Mesendoderm (in vitro differentiated cells): ENCODE results near the gene RRP1.

Experiments
- DNase-seq: peaks from one replicate; pipeline ENCODE4 v3.0.0; 2013
- H2AK5ac ChIP-seq: 2 replicates; pipeline ENCODE4 v1.6.1; 2013; ENCODE audit warnings: low read length, inconsistent platforms
- H2BK120ac ChIP-seq: 2 replicates; pipeline ENCODE4 v1.6.1; 2013; ENCODE audit warnings: low read depth, mild to moderate bottlenecking, low read length, moderate library complexity, mixed read lengths
- H2BK15ac ChIP-seq: replicated peaks from 2 replicates; pipeline ENCODE4 v1.6.1; 2013; ENCODE audit warnings: low read depth, mild to moderate bottlenecking, moderate library complexity
- H2BK5ac ChIP-seq: 2 replicates; pipeline ENCODE4 v1.6.1; 2013; ENCODE audit warnings: low read length, inconsistent platforms
- H3K18ac ChIP-seq: 2 replicates; pipeline ENCODE4 v1.6.1; 2013; ENCODE audit warnings: mild to moderate bottlenecking, low read length, mixed read lengths
- H3K23ac ChIP-seq: one replicate; pipeline ENCODE4 v1.6.1; 2013; ENCODE audit warnings: low read length
- H3K27ac ChIP-seq: 2 replicates; pipeline ENCODE4 v1.5.1; 2013; ENCODE audit warnings: low read depth, mild to moderate bottlenecking, inconsistent platforms, low read length, moderate library complexity
- H3K27me3 ChIP-seq: 2 replicates; pipeline ENCODE4 v1.6.1; 2013; ENCODE audit warnings: low read length, control low read depth, mild to moderate bottlenecking, inconsistent platforms; ENCODE audit not compliant: insufficient read depth, poor library complexity
- H3K36me3 ChIP-seq: 2 replicates; pipeline ENCODE4 v1.6.1; 2013; ENCODE audit warnings: low read length, inconsistent platforms; ENCODE audit not compliant: control insufficient read depth, insufficient read depth
- H3K4ac ChIP-seq: one replicate; pipeline ENCODE4 v1.6.1; 2013; ENCODE audit warnings: low read depth, mild to moderate bottlenecking, low read length, moderate library complexity
- H3K4me1 ChIP-seq: 2 replicates; pipeline ENCODE4 v1.6.1; 2013; ENCODE audit warnings: low read depth, low read length, inconsistent platforms; ENCODE audit not compliant: control insufficient read depth
- H3K4me2 ChIP-seq: 2 replicates; pipeline ENCODE4 v1.6.1; 2013; ENCODE audit warnings: low read length
- H3K4me3 ChIP-seq: 2 replicates; pipeline ENCODE4 v1.5.1; 2013; ENCODE audit warnings: mild to moderate bottlenecking, low read length
- H3K56ac ChIP-seq: one replicate; pipeline ENCODE4 v1.6.1; 2013; ENCODE audit warnings: low read length
- H3K79me1 ChIP-seq: 2 replicates; pipeline ENCODE4 v1.6.1; 2013; ENCODE audit warnings: low read length, inconsistent platforms
- H3K79me2 ChIP-seq: 2 replicates; pipeline ENCODE4 v1.6.1; 2013; ENCODE audit warnings: mild to moderate bottlenecking, low read length; ENCODE audit not compliant: control insufficient read depth, insufficient read depth
- H3K9ac ChIP-seq: 2 replicates; pipeline ENCODE4 v1.6.1; 2013; ENCODE audit warnings: low read length, inconsistent platforms
- H4K5ac ChIP-seq: one replicate; pipeline ENCODE4 v1.6.1; 2013; ENCODE audit warnings: low read length
- H4K8ac ChIP-seq: one replicate; pipeline ENCODE4 v1.6.1; 2013; ENCODE audit warnings: low read depth, mild to moderate bottlenecking, control low read depth, low read length, moderate library complexity
- WGBS: extraction: QIAGEN DNeasy Blood & Tissue Kit; methylation state at CpG from one replicate; pipeline ENCODE4 v1.1.7; 2013; ENCODE audit warnings: low lambda C conversion rate, missing lambda C conversion rate; ENCODE audit not compliant: insufficient coverage; ENCODE audit errors: extremely low coverage; 5-methylcytosine and 5-hydroxymethylcytosine counted together

RRP1 gene

DNA sequence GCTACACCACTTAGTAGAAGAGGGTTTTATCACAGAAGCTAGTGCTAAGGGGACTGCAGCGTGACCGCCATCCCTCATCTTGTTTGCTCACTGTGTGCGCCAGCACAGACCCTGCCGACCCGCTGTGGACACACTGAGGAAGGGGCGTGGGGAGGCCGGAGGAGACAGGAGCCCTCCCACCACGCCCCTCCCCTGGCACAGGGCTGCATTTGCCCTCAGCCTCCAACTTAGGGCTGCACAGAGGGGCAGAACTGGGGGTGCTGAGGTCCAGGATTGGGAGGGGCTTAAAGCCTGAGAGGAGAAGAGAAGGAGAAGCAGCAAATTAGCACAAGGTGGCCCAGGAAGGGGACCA is 37.2 kb downstream of the RRP1 start:
- WGBS: no CpG with 5 or more reads among the region's 8 CpGs
- Histone ChIP-seq H2BK5ac (no peak overlapping the region), H2BK15ac (no peak overlapping the region), H4K8ac (no peak overlapping the region), H3K27me3 (no peaks in the 10 kb centered on the region), H3K23ac (no peak overlapping the region), H3K4me3 (no peak overlapping the region), H3K27ac (no peak overlapping the region), H2BK120ac (no peak overlapping the region), H3K79me1 (no peaks in the 10 kb centered on the region), H2AK5ac (no peak overlapping the region), H3K18ac (no peak overlapping the region), H3K36me3 (no peaks in the 10 kb centered on the region), H3K4me2 (no peak overlapping the region), H3K9ac (no peak overlapping the region), H3K79me2 (no peaks in the 10 kb centered on the region), H4K5ac (no peak overlapping the region), H3K56ac (no peak overlapping the region), H3K4me1 (no peaks in the 10 kb centered on the region), H3K4ac (no peak overlapping the region)
- no peak for DNase-seq

DNA sequence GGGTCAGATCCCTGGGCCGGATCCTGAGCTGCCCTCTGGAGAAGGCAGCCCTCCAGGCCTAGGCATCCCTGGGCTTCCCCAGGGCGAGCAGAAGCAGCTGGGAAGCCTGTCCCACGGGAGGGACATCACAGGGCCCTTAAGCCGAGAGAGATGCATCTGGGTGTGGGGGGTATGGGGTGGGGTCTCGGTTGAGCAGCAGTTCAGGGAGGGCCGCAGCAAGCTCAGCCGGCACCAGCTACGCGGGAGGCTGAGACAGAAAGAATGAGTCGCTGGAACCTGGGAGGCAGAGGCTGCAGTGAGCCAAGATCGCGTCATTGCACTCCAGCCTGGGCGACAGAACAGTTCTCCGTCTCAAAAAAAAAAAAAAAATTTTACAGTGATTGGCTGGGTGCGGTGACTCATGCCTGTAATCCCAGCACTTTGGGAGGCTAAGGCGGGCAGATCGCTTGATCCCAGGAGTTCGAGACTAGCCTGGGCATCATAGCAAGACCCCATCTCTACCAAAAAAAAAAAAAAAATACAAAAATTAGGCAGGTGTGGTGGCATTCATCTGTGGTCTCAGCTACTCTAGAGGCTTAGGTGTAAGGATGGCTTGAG is 37.7 kb downstream of the RRP1 start:
- Histone ChIP-seq H4K8ac (no peak overlapping the region), H3K4me3 (no peak overlapping the region), H3K9ac (no peak overlapping the region), H2BK5ac (no peak overlapping the region), H3K36me3 (no peaks in the 10 kb centered on the region), H3K56ac (no peak overlapping the region), H2BK15ac (no peak overlapping the region), H3K4me1 (no peaks in the 10 kb centered on the region), H3K4ac (no peak overlapping the region), H2AK5ac (no peak overlapping the region), H3K79me2 (no peaks in the 10 kb centered on the region), H3K27ac (no peak overlapping the region), H4K5ac (no peak overlapping the region), H3K27me3 (no peaks in the 10 kb centered on the region), H3K79me1 (no peaks in the 10 kb centered on the region), H2BK120ac (no peak overlapping the region), H3K18ac (no peak overlapping the region), H3K23ac (no peak overlapping the region), H3K4me2 (no peak overlapping the region)
- WGBS: no CpG with 5 or more reads among the region's 18 CpGs
- DNase-seq: no peak

DNA sequence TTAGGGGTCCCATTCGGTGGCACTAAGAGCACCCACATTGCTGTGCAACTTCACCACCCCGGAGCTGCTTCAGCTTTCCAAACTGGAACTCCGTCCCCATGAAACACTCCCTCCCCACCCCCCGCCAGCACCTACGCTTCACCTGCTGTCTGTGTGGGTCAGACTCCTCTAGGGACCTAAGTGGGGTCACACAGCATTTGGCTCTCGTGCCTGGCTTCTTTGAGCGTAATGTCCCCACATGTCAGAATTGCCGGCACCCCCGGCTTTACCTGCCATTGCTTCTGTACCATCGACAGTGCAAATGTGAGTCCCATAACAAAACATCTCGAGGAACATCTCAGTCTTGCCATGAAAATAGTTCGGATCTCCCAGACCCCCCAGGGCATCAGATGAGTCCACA is 39.8 kb downstream of the RRP1 start:
- no peak overlapping the region for H3K56ac ChIP-seq
- no peak overlapping the region for H3K18ac ChIP-seq
- no peak for DNase-seq
- WGBS: no CpG with 5 or more reads among the region's 12 CpGs
- H3K27me3 ChIP-seq: no peaks in the 10 kb centered on the region
- H2AK5ac ChIP-seq: no peak overlapping the region
- H2BK120ac ChIP-seq: no peak overlapping the region
- no peak overlapping the region for H2BK15ac ChIP-seq
- H4K5ac ChIP-seq: no peak overlapping the region
- no peaks in the 10 kb centered on the region for H3K79me2 ChIP-seq
- no peak overlapping the region for H3K4me2 ChIP-seq
- no peak overlapping the region for H3K4ac ChIP-seq
- H3K4me3 ChIP-seq: no peak overlapping the region
- no peaks in the 10 kb centered on the region for H3K4me1 ChIP-seq
- no peak overlapping the region for H3K23ac ChIP-seq
- no peak overlapping the region for H4K8ac ChIP-seq
- no peaks in the 10 kb centered on the region for H3K36me3 ChIP-seq
- H3K79me1 ChIP-seq: no peaks in the 10 kb centered on the region
- H2BK5ac ChIP-seq: no peak overlapping the region
- no peak overlapping the region for H3K27ac ChIP-seq
- no peak overlapping the region for H3K9ac ChIP-seq

DNA sequence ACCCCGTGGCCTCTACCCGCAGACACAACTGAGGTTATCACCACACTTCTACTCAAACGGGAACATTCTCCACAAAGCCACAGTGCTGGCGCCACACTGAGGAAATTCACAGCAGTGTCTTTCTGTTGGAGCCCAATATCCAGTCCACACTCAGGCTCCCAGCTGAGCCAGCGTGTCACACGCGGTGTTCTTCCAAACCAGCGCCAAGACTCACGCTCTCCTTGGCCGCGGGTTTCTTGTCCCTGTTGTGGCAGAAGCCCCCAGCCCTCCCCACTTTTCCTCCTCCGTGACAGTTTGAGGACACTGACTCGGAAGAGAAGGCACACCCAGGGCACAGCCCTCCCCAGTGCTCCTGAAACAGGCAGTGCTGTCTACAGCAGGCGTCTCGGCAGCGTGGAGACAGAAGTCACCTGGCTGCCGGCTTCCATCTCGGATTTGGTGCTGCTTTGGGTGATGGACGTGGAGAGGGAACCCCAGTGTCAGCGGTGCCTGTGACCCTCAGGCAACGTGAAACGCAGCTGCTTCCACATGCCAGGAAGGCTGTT is 40.3 kb downstream of the RRP1 start:
- Histone ChIP-seq H3K36me3 (no peaks in the 10 kb centered on the region), H3K79me1 (no peaks in the 10 kb centered on the region), H2AK5ac (no peak overlapping the region), H3K4me2 (no peak overlapping the region), H3K23ac (no peak overlapping the region), H3K27me3 (no peaks in the 10 kb centered on the region), H3K79me2 (no peaks in the 10 kb centered on the region), H3K18ac (no peak overlapping the region), H2BK15ac (no peak overlapping the region), H3K9ac (no peak overlapping the region), H3K4me1 (no peaks in the 10 kb centered on the region), H4K8ac (no peak overlapping the region), H4K5ac (no peak overlapping the region), H3K4ac (no peak overlapping the region), H2BK5ac (no peak overlapping the region), H3K4me3 (no peak overlapping the region), H3K27ac (no peak overlapping the region), H3K56ac (no peak overlapping the region), H2BK120ac (no peak overlapping the region)
- no peak for DNase-seq
- no CpG with 5 or more reads among the region's 22 CpGs for WGBS

- Histone ChIP-seq H2BK15ac (no peak overlapping the region), H3K23ac (no peak overlapping the region), H3K4ac (no peak overlapping the region), H3K36me3 (no peaks in the 10 kb centered on the region), H2BK120ac (no peak overlapping the region), H4K5ac (no peak overlapping the region), H3K4me1 (no peaks in the 10 kb centered on the region), H3K18ac (no peak overlapping the region), H3K4me2 (no peak overlapping the region), H4K8ac (no peak overlapping the region), H3K56ac (no peak overlapping the region), H2AK5ac (no peak overlapping the region), H3K4me3 (no peak overlapping the region), H3K79me2 (no peaks in the 10 kb centered on the region), H3K27me3 (no peaks in the 10 kb centered on the region), H2BK5ac (no peak overlapping the region), H3K27ac (no peak overlapping the region), H3K79me1 (no peaks in the 10 kb centered on the region), H3K9ac (no peak overlapping the region)
- no peak for DNase-seq
- no CpG with 5 or more reads among the region's 14 CpGs for WGBS
These were observed 42.8 kb downstream of the RRP1 start for GRCh38 chr21:43832158-43832550.

- Histone ChIP-seq H3K23ac (no peak overlapping the region), H3K36me3 (no peaks in the 10 kb centered on the region), H2BK15ac (no peak overlapping the region), H3K4ac (no peak overlapping the region), H3K4me3 (no peak overlapping the region), H3K4me1 (no peaks in the 10 kb centered on the region), H4K5ac (no peak overlapping the region), H3K27ac (no peak overlapping the region), H2AK5ac (no peak overlapping the region), H3K18ac (no peak overlapping the region), H3K56ac (no peak overlapping the region), H3K4me2 (no peak overlapping the region), H2BK120ac (no peak overlapping the region), H2BK5ac (no peak overlapping the region), H3K9ac (no peak overlapping the region), H4K8ac (no peak overlapping the region), H3K27me3 (no peaks in the 10 kb centered on the region), H3K79me2 (no peaks in the 10 kb centered on the region), H3K79me1 (no peaks in the 10 kb centered on the region)
- DNase-seq: no peak
- no CpG with 5 or more reads among the region's 10 CpGs for WGBS
These were observed 43.3 kb downstream of the RRP1 start for GRCh38 chr21:43832648-43833047.
